Measurements from ENCODE around the gene MTMR10. TPM values are rescaled to one million over a fixed set of nuclear protein-coding genes. Genes with fewer than 3 reads are reported as not detected.

Gene MTMR10
- total RNA-seq, 2 experiments from 2014 or later = 41.2 to 42.0 TPM

GRCh38 chr15:30974112-30974511, 17.3 kb downstream of the MTMR10 start:
- Histone ChIP-seq H3K27ac (ENCODE audit: low read depth in 1 of 2, low read length in 2 of 2) (no peak overlapping the region), H3K9me3 (ENCODE audit: control insufficient read depth in 1 of 2, insufficient read depth in 1 of 2, low read length in 2 of 2) (no peaks in the 10 kb centered on the region), H3K27me3 (ENCODE audit: control insufficient read depth in 1 of 2, insufficient read depth in 2 of 2, low read length in 2 of 2) (no peaks in the 10 kb centered on the region), H3K4me3 (ENCODE audit: low read length) (no peak overlapping the region), H3K4me1 (ENCODE audit: insufficient read depth, low read length) (peaks cover under 1% of the 10 kb centered on the region), H3K36me3 (ENCODE audit: insufficient read depth, low read length) (peaks cover 56% of the 10 kb centered on the region)
- intact Hi-C loops (cut with DNase I, micrococcal nuclease) = loop anchor here in 1 of 2 experiments (5.0 kb wide), 1 partner anchor 43 kb away; no protein-coding TSS in a partner anchor
- Mint-ChIP-seq H3K4me3 (no peak overlapping the region), H3K9me3 (no peaks in the 10 kb centered on the region), H3K27ac (no peak overlapping the region), H3K4me1 (ENCODE audit: low read depth) (peaks cover 32% of the 10 kb centered on the region), H3K36me3 (ENCODE audit: low read depth) (peaks cover 94% of the 10 kb centered on the region), H3K27me3 (no peaks in the 10 kb centered on the region)
- no peak for TF ChIP-seq CTCF (IDR thresholded peaks at IDR 0.05)
- ATAC-seq (ENCODE audit: poor library complexity) = no peak
- no peak for DNase-seq
- ChIA-PET CTCF (no interaction called here), POLR2A (no interaction called here)

DNA sequence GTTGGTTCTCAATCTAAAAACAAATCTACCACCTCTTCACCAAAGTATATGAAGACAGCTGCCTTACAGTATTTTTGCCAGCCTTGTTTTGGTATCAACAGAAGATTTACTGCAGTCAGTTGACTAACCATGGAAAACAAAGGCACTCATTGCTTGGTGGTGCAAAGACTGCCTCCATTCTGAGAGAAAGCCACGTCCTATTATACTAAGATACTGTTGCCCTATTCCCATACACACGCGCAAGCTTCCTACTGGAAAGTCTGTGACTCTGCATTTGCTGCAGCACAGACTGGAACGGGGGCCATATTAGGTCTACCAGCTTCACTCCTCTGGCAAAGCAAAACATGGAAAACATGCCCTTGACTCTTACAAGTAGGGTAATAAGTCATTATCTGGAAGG, 18.0 kb downstream of the MTMR10 start:
- intact Hi-C loops (cut with DNase I, micrococcal nuclease) = loop anchor here in 1 of 2 experiments (5.0 kb wide), 1 partner anchor 44 kb away; no protein-coding TSS in a partner anchor
- CTCF ChIA-PET = no interaction called here

DNA sequence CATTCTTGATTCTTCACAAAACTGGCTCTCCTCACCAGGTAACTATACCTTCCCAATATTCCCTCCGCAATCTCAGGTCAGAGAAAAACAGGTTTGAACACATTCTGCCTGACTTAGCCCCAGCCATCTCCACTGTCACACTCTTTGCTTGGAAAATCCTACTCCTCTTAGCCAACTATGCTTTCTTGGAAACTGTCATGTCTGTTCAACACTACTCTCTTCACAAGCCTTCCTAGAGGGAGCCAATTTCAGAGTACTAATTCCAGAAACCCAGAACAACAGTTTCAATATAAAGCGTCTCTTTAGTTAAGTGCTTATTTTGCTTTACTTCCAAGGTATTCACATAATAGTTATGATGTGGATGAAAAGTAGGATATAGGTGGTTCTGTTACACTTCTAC, 21.7 kb downstream of the MTMR10 start:
- H3K4me1 ChIP-seq (ENCODE audit: insufficient read depth, low read length) = no peaks in the 10 kb centered on the region
- H3K4me3 ChIP-seq (ENCODE audit: low read length) = no peak overlapping the region
- no peak overlapping the region for H3K27ac Mint-ChIP-seq
- no peak for ATAC-seq (ENCODE audit: poor library complexity)
- intact Hi-C loops (cut with DNase I, micrococcal nuclease) = loop anchor here in 1 of 2 experiments (5.0 kb wide), 1 partner anchor 48 kb away; no protein-coding TSS in a partner anchor
- TF ChIP-seq CTCF (IDR thresholded peaks at IDR 0.05) = no peak
- H3K36me3 ChIP-seq (ENCODE audit: insufficient read depth, low read length) = peaks cover 59% of the 10 kb centered on the region
- ChIA-PET CTCF (interaction anchor here (1.0 kb wide), 1 partner anchor 21 kb away, joined by 3 read pairs; no protein-coding TSS in a partner anchor), POLR2A (interaction anchor here (1.6 kb wide), 1 partner anchor 12 kb away, joined by 5 read pairs; no protein-coding TSS in a partner anchor)
- H3K4me1 Mint-ChIP-seq (ENCODE audit: low read depth) = peaks cover 17% of the 10 kb centered on the region
- no peaks in the 10 kb centered on the region for H3K27me3 Mint-ChIP-seq
- no peak overlapping the region for H3K4me3 Mint-ChIP-seq
- no peak for DNase-seq
- no peaks in the 10 kb centered on the region for H3K9me3 ChIP-seq (ENCODE audit: control insufficient read depth in 1 of 2, insufficient read depth in 1 of 2, low read length in 2 of 2)
- no peaks in the 10 kb centered on the region for H3K9me3 Mint-ChIP-seq
- peaks cover 77% of the 10 kb centered on the region for H3K36me3 Mint-ChIP-seq (ENCODE audit: low read depth)
- no peaks in the 10 kb centered on the region for H3K27me3 ChIP-seq (ENCODE audit: control insufficient read depth in 1 of 2, insufficient read depth in 2 of 2, low read length in 2 of 2)
- H3K27ac ChIP-seq (ENCODE audit: low read depth in 1 of 2, low read length in 2 of 2) = no peak overlapping the region

More for the DNA sequence above, 18.0 kb downstream of the MTMR10 start:
- no peaks in the 10 kb centered on the region for H3K9me3 Mint-ChIP-seq
- TF ChIP-seq CTCF (IDR thresholded peaks at IDR 0.05) = no peak
- no peaks in the 10 kb centered on the region for H3K27me3 Mint-ChIP-seq
- no peak for DNase-seq
- no peak for ATAC-seq (ENCODE audit: poor library complexity)
- H3K9me3 ChIP-seq (ENCODE audit: control insufficient read depth in 1 of 2, insufficient read depth in 1 of 2, low read length in 2 of 2) = no peaks in the 10 kb centered on the region
- peaks cover 56% of the 10 kb centered on the region for H3K36me3 ChIP-seq (ENCODE audit: insufficient read depth, low read length)
- H3K27me3 ChIP-seq (ENCODE audit: control insufficient read depth in 1 of 2, insufficient read depth in 2 of 2, low read length in 2 of 2) = no peaks in the 10 kb centered on the region
- H3K4me1 Mint-ChIP-seq (ENCODE audit: low read depth) = peaks cover 24% of the 10 kb centered on the region
- H3K36me3 Mint-ChIP-seq (ENCODE audit: low read depth) = peaks cover 87% of the 10 kb centered on the region
- H3K27ac ChIP-seq (ENCODE audit: low read depth in 1 of 2, low read length in 2 of 2) = no peak overlapping the region
- POLR2A ChIA-PET = interaction anchor here (1.3 kb wide), 1 partner anchor 18 kb away, joined by 3 read pairs; the partner anchor contains the start of gene MTMR10
- H3K27ac Mint-ChIP-seq = no peak overlapping the region
- H3K4me3 ChIP-seq (ENCODE audit: low read length) = no peak overlapping the region
- H3K4me1 ChIP-seq (ENCODE audit: insufficient read depth, low read length) = no peaks in the 10 kb centered on the region
- H3K4me3 Mint-ChIP-seq = no peak overlapping the region
